Common myeloid progenitor, CD34-positive (primary cell): ENCODE data around the gene CEP43.
A peak's percentile ranks its signal among the peaks of the same experiment; 100 is the strongest.

Experiments used
- CTCF ChIA-PET: fragments of 350-600 bp; sonication (Branson Sonifier 250); formaldehyde crosslinking; loops from one replicate; lab custom pipeline; 2021; ENCODE audit warnings: antibody characterized with exemption; lab: Charles Lee
- POLR2A ChIA-PET: fragments of 350-600 bp; sonication (Branson Sonifier 250); formaldehyde crosslinking; loops from one replicate; lab custom pipeline; 2021; ENCODE audit warnings: antibody characterized with exemption; lab: Charles Lee
- DNase-seq, 3 donors: peaks; one replicate each; pipeline versions ENCODE4 v3.0.0 to v3.0.0-alpha.2; 2013
- H3K27ac ChIP-seq, 2 experiments: 1 replicate in 1 of 2; 2 replicates in 1 of 2; pipeline ENCODE4 v1.7.0; 2013; ENCODE audit warnings: inconsistent platforms in 2 of 2, low read length in 2 of 2, mild to moderate bottlenecking in 2 of 2, low read depth in 1 of 2, moderate library complexity in 1 of 2; ENCODE audit not compliant: severe bottlenecking in 2 of 2, insufficient read depth in 1 of 2, poor library complexity in 1 of 2
- H3K27me3 ChIP-seq, 5 experiments: replicated peaks in 2 of 5; 1 replicate in 3 of 5; 2 replicates in 2 of 5; pipeline versions ENCODE4 v1.6.1 to v1.7.0; 2013; ENCODE audit warnings: low read length in 4 of 5, mild to moderate bottlenecking in 2 of 5, moderate library complexity in 2 of 5, inconsistent platforms in 1 of 5; ENCODE audit not compliant: insufficient read depth in 5 of 5, control insufficient read depth in 4 of 5
- H3K36me3 ChIP-seq, 4 experiments: 1 replicate in 2 of 4; 2 replicates in 2 of 4; pipeline versions ENCODE4 v1.6.1 to v1.7.0; 2013; ENCODE audit warnings: low read length in 3 of 4, control low read depth in 1 of 4, mild to moderate bottlenecking in 1 of 4; ENCODE audit not compliant: control insufficient read depth in 4 of 4, insufficient read depth in 4 of 4
- H3K4me1 ChIP-seq, 4 experiments: 1 replicate in 3 of 4; 2 replicates in 1 of 4; pipeline versions ENCODE4 v1.6.1 to v1.7.1; 2013; ENCODE audit warnings: low read length in 3 of 4, mild to moderate bottlenecking in 3 of 4, control low read depth in 1 of 4, inconsistent platforms in 1 of 4, moderate library complexity in 1 of 4; ENCODE audit not compliant: control insufficient read depth in 4 of 4, insufficient read depth in 4 of 4; ENCODE audit errors: control extremely low read depth in 1 of 4
- H3K4me3 ChIP-seq, 7 experiments: 1 replicate in 4 of 7; 2 replicates in 3 of 7; pipeline versions ENCODE4 v1.5.1 to v1.7.0; 2013; ENCODE audit warnings: mild to moderate bottlenecking in 7 of 7, low read length in 6 of 7, moderate library complexity in 6 of 7, inconsistent platforms in 2 of 7, low read depth in 2 of 7, control low read depth in 1 of 7; ENCODE audit not compliant: insufficient read depth in 4 of 7, control insufficient read depth in 1 of 7; ENCODE audit errors: extremely low read depth in 1 of 7
- H3K9me3 ChIP-seq, 5 experiments: 1 replicate in 4 of 5; 2 replicates in 1 of 5; pipeline versions ENCODE4 v1.6.1 to v1.7.1; 2013; ENCODE audit warnings: low read length in 4 of 5, mild to moderate bottlenecking in 2 of 5, inconsistent platforms in 1 of 5, low read depth in 1 of 5, moderate library complexity in 1 of 5; ENCODE audit not compliant: control insufficient read depth in 4 of 5, insufficient read depth in 2 of 5; ENCODE audit errors: control extremely low read depth in 1 of 5
- WGBS: methylation state at CpG from one replicate; pipeline ENCODE4 v1.1.5; 2013; ENCODE audit not compliant: insufficient coverage; 5-methylcytosine and 5-hydroxymethylcytosine counted together

CEP43 gene

DNA sequence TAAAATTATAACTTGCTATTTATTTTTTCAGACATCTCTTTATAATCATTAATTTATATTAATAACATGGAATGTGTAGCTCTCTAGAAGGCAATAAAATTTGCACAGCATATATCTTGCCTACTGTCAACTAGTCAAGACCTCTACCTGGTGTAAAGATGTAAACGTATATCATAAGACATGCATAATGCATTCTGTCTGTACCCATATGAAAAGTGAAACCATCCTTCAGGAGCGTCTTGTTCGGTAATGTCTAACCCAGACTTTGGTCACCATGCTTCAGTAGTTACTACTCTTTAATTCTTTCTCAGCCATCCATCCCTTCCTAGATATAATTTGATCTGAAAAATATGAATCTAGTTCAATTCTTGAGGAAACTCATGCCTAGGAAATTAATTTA lies 21.0 kb downstream of the CEP43 start:
- no peaks in the 10 kb centered on the region for H3K9me3 ChIP-seq
- DNase-seq, result no peak
- 86% methylated on average over 1 of the region's 3 CpGs for WGBS
- H3K27me3 ChIP-seq, result no peaks in the 10 kb centered on the region
- POLR2A ChIA-PET, result no interaction called here
- no peak overlapping the region for H3K4me3 ChIP-seq
- no peak overlapping the region for H3K27ac ChIP-seq
- peaks cover 20 to 61% (median 38%) of the 10 kb centered on the region in 4 experiments for H3K36me3 ChIP-seq
- H3K4me1 ChIP-seq, result no peaks in the 10 kb centered on the region
- CTCF ChIA-PET, result no interaction called here

- no peaks in the 10 kb centered on the region for H3K9me3 ChIP-seq
- H3K27ac ChIP-seq, result no peak overlapping the region
- H3K36me3 ChIP-seq, result peaks cover 16 to 90% (median 54%) of the 10 kb centered on the region in 4 experiments
- 90% methylated on average over 2 of the region's 3 CpGs for WGBS
- H3K4me3 ChIP-seq, result no peak overlapping the region
- ChIA-PET CTCF (interaction anchor here (0.9 kb wide), 1 partner anchor 10 kb away, joined by 3 read pairs; no protein-coding TSS in a partner anchor), POLR2A (interaction anchor here (0.6 kb wide), 2 partner anchors 19 to 89 kb away, joined by 3 to 6 read pairs; no protein-coding TSS in a partner anchor)
- no peak for DNase-seq
- H3K27me3 ChIP-seq, result no peaks in the 10 kb centered on the region
- H3K4me1 ChIP-seq, result peaks cover 0 to 10% (median 4%) of the 10 kb centered on the region in 4 experiments
Measured at GRCh38 chr6:167027308-167027707, 28.1 kb downstream of the CEP43 start.

- DNase-seq, result no peak
- Histone ChIP-seq H3K27me3 (no peaks in the 10 kb centered on the region), H3K9me3 (no peaks in the 10 kb centered on the region), H3K27ac (no peak overlapping the region), H3K36me3 (peaks cover 16 to 87% (median 52%) of the 10 kb centered on the region in 4 experiments), H3K4me3 (no peak overlapping the region), H3K4me1 (peaks cover 0 to 10% (median 4%) of the 10 kb centered on the region in 4 experiments)
- ChIA-PET CTCF (interaction anchor here (0.7 to 1.0 kb wide), 3 partner anchors 9 to 113 kb away, joined by 3 read pairs; partner anchors contain the start of gene CCR6), POLR2A (interaction anchor here (0.6 kb wide), 2 partner anchors 20 to 88 kb away, joined by 3 to 6 read pairs; no protein-coding TSS in a partner anchor)
- WGBS, result 93% methylated on average over 6 of the region's 6 CpGs
Measured at GRCh38 chr6:167027772-167028171, 28.6 kb downstream of the CEP43 start.

GRCh38 chr6:167030222-167031072 lies 31.2 kb downstream of the CEP43 start:
- Histone ChIP-seq H3K9me3 (no peaks in the 10 kb centered on the region), H3K27ac (no peak overlapping the region), H3K4me1 (peaks cover 0 to 10% (median 4%) of the 10 kb centered on the region in 4 experiments), H3K36me3 (peaks cover 26 to 83% (median 48%) of the 10 kb centered on the region in 4 experiments), H3K4me3 (no peak overlapping the region), H3K27me3 (no peaks in the 10 kb centered on the region)
- ChIA-PET CTCF (interaction anchor here (1.1 to 1.4 kb wide), 3 partner anchors 11 to 109 kb away, joined by 3 to 6 read pairs (median 3); no protein-coding TSS in a partner anchor), POLR2A (no interaction called here)
- WGBS, result 94% methylated on average over 8 of the region's 11 CpGs
- peak in 2 of 3 donors; percentile 6 to 25 for DNase-seq

DNA sequence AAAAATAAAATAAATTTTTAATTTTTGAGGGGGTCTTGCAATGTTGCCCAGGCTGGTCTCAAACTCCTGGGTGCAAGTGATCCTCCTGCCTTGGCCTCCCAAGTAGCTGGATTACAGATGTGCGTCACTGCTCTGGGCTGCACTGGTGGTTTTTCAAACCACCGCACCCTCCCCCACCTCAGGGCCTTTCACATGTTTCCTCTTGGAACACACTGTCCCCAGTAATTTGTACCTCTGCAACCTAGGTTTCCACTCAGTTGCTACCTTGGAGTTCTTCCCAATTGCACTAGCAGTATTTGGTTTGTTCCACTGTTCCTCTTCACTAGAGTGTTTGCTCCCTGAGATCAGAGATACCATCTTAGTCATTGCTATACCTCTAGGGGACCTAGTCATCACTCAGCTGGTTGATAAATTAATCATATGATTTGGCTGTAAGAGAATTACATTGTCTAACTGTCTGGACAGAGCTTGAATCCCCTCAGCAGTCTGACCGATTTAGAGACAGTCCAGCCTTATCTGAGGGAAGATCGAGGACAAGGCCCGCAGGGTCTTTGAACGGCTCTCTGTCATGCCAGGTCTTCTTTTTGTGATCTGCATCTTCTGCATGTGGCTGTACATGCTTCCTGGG lies 32.0 kb downstream of the CEP43 start:
- DNase-seq, result no peak
- H3K4me1 ChIP-seq, result peaks cover 0 to 10% (median 4%) of the 10 kb centered on the region in 4 experiments
- no peak overlapping the region for H3K27ac ChIP-seq
- H3K36me3 ChIP-seq, result peaks cover 28 to 83% (median 53%) of the 10 kb centered on the region in 4 experiments
- WGBS, result 85% methylated on average over 6 of the region's 6 CpGs
- no peak overlapping the region for H3K4me3 ChIP-seq
- H3K27me3 ChIP-seq, result no peaks in the 10 kb centered on the region
- H3K9me3 ChIP-seq, result no peaks in the 10 kb centered on the region
- POLR2A ChIA-PET, result no interaction called here
- CTCF ChIA-PET, result interaction anchor here (1.4 kb wide), 1 partner anchor 108 kb away, joined by 3 read pairs; no protein-coding TSS in a partner anchor

DNA sequence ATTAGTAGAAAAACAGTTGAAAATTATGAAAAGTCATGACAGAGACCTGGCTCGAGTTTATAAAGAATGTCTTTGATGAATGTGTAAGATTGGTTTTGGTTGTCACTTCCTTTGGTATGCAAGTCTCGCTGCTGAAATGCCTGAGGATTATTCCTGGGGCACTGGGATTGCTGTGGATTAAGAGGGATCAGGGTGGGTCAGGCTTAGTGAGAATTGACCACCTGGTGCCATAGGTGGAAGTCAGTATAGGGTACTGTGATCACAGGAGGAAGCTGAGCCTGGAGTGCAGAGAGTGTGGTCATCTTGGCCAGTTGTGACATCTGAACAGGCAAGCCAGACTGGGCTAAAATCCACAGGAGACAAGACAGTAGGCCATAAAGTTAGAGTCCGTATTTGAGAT lies 34.9 kb downstream of the CEP43 start:
- CTCF ChIA-PET, result interaction anchor here (1.0 to 2.1 kb wide), 4 partner anchors 10 to 89 kb away, joined by 3 to 8 read pairs (median 4); partner anchors contain the start of gene CCR6
- Histone ChIP-seq H3K4me1 (peaks cover 0 to 2% (median under 1%) of the 10 kb centered on the region in 4 experiments), H3K9me3 (no peaks in the 10 kb centered on the region), H3K36me3 (peaks cover 22 to 73% (median 50%) of the 10 kb centered on the region in 4 experiments), H3K4me3 (no peak overlapping the region), H3K27ac (no peak overlapping the region), H3K27me3 (no peaks in the 10 kb centered on the region)
- POLR2A ChIA-PET, result no interaction called here
- DNase-seq, result no peak
- WGBS, result 100% methylated on average over 3 of the region's 3 CpGs
